K562 (cell line): ENCODE data around the gene COQ9. TPM values are rescaled to one million over a fixed set of nuclear protein-coding genes. Genes with fewer than 3 reads are reported as not detected.

Experiments
- BCOR ChIP-seq: fragments of 450-650 bp; IDR thresholded peaks from 2 replicates; pipeline ENCODE4 v1.6.1; 2016
- BRF1 ChIP-seq: IDR thresholded peaks from 3 replicates; pipeline ENCODE4 v1.6.1; 2011; ENCODE audit warnings: borderline replicate concordance, mild to moderate bottlenecking; ENCODE audit not compliant: insufficient read length; ENCODE audit errors: extremely low read depth
- DMBX1 ChIP-seq: fragments of 250-450 bp; sonication (Bioruptor Pico); IDR thresholded peaks from 2 replicates; pipeline ENCODE4 v1.8.0; 2022; ENCODE audit warnings: inconsistent platforms, mild to moderate bottlenecking, moderate library complexity, borderline replicate concordance
- ESRRB ChIP-seq: fragments of 250-450 bp; sonication (Bioruptor Pico); IDR thresholded peaks from 2 replicates; pipeline ENCODE4 v1.5.0; 2020; ENCODE audit warnings: mild to moderate bottlenecking, moderate library complexity, borderline replicate concordance
- GABPA ChIP-seq: fragments of 200-800 bp; sonication (Bioruptor generic); conservative IDR thresholded peaks from 2 replicates; pipeline ENCODE4 v1.6.1; 2016; ENCODE audit warnings: low read depth, missing genetic modification characterization, missing compliant biosample characterization
- HDAC2 ChIP-seq: fragments of 450-650 bp; IDR thresholded peaks from 2 replicates; pipeline ENCODE4 v1.6.1; 2016; ENCODE audit warnings: mild to moderate bottlenecking
- HDAC8 ChIP-seq: fragments of 450-650 bp; IDR thresholded peaks from 2 replicates; pipeline ENCODE4 v1.6.1; 2016; ENCODE audit warnings: mild to moderate bottlenecking, missing genetic modification characterization, moderate library complexity, missing compliant biosample characterization
- KDM1A ChIP-seq, 2 experiments: fragments of 450-650 bp; IDR thresholded peaks; 2 replicates each; pipeline ENCODE4 v1.6.1; 2016; ENCODE audit warnings: mild to moderate bottlenecking in 2 of 2
- MAZ ChIP-seq, 2 experiments: fragments of 450-650 bp in 1 of 2; sonication (generic) in 1 of 2; formaldehyde crosslinking; IDR thresholded peaks in 1 of 2; conservative IDR thresholded peaks in 1 of 2; 2 replicates each; pipeline versions ENCODE4 v1.4.0 to v1.5.0; 2020; ENCODE audit warnings: mild to moderate bottlenecking in 1 of 2, missing genetic modification reagents in 1 of 2
- NBN ChIP-seq: fragments of 450-650 bp; IDR thresholded peaks from 2 replicates; pipeline ENCODE4 v1.6.1; 2016; ENCODE audit warnings: low read depth, mild to moderate bottlenecking
- PTRF ChIP-seq: fragments of 450-650 bp; IDR thresholded peaks from 2 replicates; pipeline ENCODE4 v1.6.1; 2016; ENCODE audit warnings: mild to moderate bottlenecking, missing genetic modification characterization, missing compliant biosample characterization
- RFX7 ChIP-seq: fragments of 250-450 bp; sonication (Bioruptor Pico); IDR thresholded peaks from 2 replicates; pipeline ENCODE4 v1.5.1; 2021; ENCODE audit warnings: mild to moderate bottlenecking
- SP1 ChIP-seq: sonication (generic); formaldehyde crosslinking; IDR thresholded peaks from 2 replicates; pipeline ENCODE4 v1.8.1; 2022; ENCODE audit warnings: mild to moderate bottlenecking, missing genetic modification reagents
- TCFL5 ChIP-seq: fragments of 250-450 bp; sonication (Bioruptor Pico); conservative IDR thresholded peaks from 2 replicates; pipeline ENCODE4 v1.6.1; 2021; ENCODE audit warnings: mild to moderate bottlenecking, moderate library complexity, matching md5 sums
- ZEB2 ChIP-seq: fragments of 450-650 bp; IDR thresholded peaks from 2 replicates; pipeline ENCODE4 v1.6.1; 2016
- ZFP36 ChIP-seq: fragments of 150-350 bp; IDR thresholded peaks from 2 replicates; pipeline ENCODE4 v1.6.1; 2018; ENCODE audit warnings: low read length, low read depth; ENCODE audit not compliant: partially characterized antibody
- ZNF175 ChIP-seq: fragments of 200-800 bp; sonication (Bioruptor generic); IDR thresholded peaks from 2 replicates; pipeline ENCODE4 v1.6.1; 2016; ENCODE audit warnings: low read depth, mild to moderate bottlenecking, missing genetic modification characterization, missing compliant biosample characterization
- ZNF311 ChIP-seq: fragments of 250-450 bp; sonication (Bioruptor Pico); IDR thresholded peaks from 2 replicates; pipeline ENCODE4 v1.4.0; 2020; ENCODE audit warnings: mild to moderate bottlenecking, moderate library complexity
- ZNF436 ChIP-seq: fragments of 250-450, 450-650 bp; sonication (Bioruptor Pico); formaldehyde crosslinking; IDR thresholded peaks from 2 replicates; pipeline ENCODE4 v1.7.0; 2020; ENCODE audit warnings: mild to moderate bottlenecking
- polyA plus RNA-seq, 8 experiments: library from polyadenylated mRNA; depleted of rRNA in 4 of 8; stranded (reverse) in 5 of 8; unstranded in 3 of 8; fragments of >200 nt; fragmentation: Nextera tagmentation in 2 of 8; fragmentation: Illumina TruSeq in 1 of 8; extraction: Ambion mirVana in 2 of 8; extraction: Trizol in 1 of 8; gene quantifications; 2 replicates each; pipeline versions ENCODE4 v1.2.1 to v1.2.3, GENCODE V29; 2011 to 2014; ENCODE audit warnings: inconsistent platforms in 1 of 8, missing spikeins in 1 of 8
- total RNA-seq, 7 experiments: library from RNA; depleted of rRNA in 6 of 7; stranded (reverse); fragments of >200 nt in 6 of 7; fragmentation: Illumina TruSeq in 2 of 7; extraction: Trizol in 2 of 7; gene quantifications; 2 replicates each; pipeline versions ENCODE4 v1.2.1 to v1.2.3, GENCODE V29; 2011 to 2021; ENCODE audit warnings: low replicate concordance in 1 of 7
- TF ChIP-seq, protein P1 (sequence below): fragments of 250-450 bp; sonication (Bioruptor Pico); IDR thresholded peaks from 2 replicates; pipeline ENCODE4 v1.4.0; 2020; ENCODE audit warnings: mild to moderate bottlenecking, moderate library complexity
- TF ChIP-seq, protein P2 (sequence below): fragments of 450-650 bp; IDR thresholded peaks from 2 replicates; pipeline ENCODE4 v1.6.1; 2014; ENCODE audit warnings: low read depth, mild to moderate bottlenecking, moderate library complexity, borderline replicate concordance
- TF ChIP-seq, protein P3 (sequence below): fragments of 250-450 bp; sonication (Bioruptor Pico); IDR thresholded peaks from 2 replicates; pipeline ENCODE4 v1.4.0; 2020
- TF ChIP-seq, protein P4 (sequence below): fragments of 250-450 bp; sonication (Bioruptor Pico); IDR thresholded peaks from 2 replicates; pipeline ENCODE4 v1.9.0; 2021; ENCODE audit warnings: mild to moderate bottlenecking
- TF ChIP-seq, protein P5 (sequence below): fragments of 450-650 bp; IDR thresholded peaks from 2 replicates; pipeline ENCODE4 v1.6.1; 2016
- TF ChIP-seq, protein P6 (sequence below): sonication (generic); formaldehyde crosslinking; IDR thresholded peaks from 2 replicates; pipeline ENCODE4 v1.8.0; 2022; ENCODE audit warnings: missing genetic modification reagents, mild to moderate bottlenecking, borderline replicate concordance

Gene COQ9
- total and polyA plus RNA-seq, 9 of the 15 experiments (the other 6 are each of a cell fraction or from before 2014, with no cell fraction given), result 35.0 to 139 (median 71.4) TPM

DNA sequence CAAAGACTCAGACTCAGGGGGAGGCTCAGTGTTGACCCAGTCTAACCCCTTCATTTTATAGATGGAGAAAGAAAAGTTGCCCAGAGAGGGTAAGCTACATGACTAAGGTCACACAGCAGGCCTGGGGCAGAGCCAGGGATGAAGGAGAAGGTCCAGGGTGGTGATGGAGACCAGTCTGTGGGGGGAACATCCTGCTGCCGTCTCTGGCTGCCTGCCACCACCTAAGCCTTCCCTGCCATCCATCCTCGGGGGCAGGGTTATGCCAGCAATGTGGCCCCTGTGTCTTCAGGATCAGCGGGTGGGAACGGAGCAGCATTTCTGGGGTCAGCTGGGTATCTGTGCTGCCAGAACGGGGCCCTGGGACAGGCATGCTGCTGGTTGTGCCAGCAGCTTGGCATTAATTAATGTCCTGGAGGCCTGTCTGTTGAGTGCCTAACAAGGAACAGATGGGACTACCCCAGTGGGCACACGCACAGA is 33.5 kb downstream of the COQ9 start (continued):
- no peak for TF ChIP-seq DMBX1
- no peak for TF ChIP-seq RFX7
- TF ChIP-seq HDAC2, result peak; percentile 85
- TF ChIP-seq, protein P1, sequence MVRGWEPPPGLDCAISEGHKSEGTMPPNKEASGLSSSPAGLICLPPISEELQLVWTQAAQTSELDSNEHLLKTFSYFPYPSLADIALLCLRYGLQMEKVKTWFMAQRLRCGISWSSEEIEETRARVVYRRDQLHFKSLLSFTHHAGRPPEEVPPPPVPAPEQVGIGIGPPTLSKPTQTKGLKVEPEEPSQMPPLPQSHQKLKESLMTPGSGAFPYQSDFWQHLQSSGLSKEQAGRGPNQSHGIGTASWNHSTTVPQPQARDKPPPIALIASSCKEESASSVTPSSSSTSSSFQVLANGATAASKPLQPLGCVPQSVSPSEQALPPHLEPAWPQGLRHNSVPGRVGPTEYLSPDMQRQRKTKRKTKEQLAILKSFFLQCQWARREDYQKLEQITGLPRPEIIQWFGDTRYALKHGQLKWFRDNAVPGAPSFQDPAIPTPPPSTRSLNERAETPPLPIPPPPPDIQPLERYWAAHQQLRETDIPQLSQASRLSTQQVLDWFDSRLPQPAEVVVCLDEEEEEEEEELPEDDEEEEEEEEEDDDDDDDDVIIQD (CRISPR knock-in tag), result no peak
- TF ChIP-seq KDM1A (IDR thresholded peaks at IDR 0.05), result peak; percentile 85 to 88
- TF ChIP-seq, protein P2, sequence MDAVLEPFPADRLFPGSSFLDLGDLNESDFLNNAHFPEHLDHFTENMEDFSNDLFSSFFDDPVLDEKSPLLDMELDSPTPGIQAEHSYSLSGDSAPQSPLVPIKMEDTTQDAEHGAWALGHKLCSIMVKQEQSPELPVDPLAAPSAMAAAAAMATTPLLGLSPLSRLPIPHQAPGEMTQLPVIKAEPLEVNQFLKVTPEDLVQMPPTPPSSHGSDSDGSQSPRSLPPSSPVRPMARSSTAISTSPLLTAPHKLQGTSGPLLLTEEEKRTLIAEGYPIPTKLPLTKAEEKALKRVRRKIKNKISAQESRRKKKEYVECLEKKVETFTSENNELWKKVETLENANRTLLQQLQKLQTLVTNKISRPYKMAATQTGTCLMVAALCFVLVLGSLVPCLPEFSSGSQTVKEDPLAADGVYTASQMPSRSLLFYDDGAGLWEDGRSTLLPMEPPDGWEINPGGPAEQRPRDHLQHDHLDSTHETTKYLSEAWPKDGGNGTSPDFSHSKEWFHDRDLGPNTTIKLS, result no peak
- no peak for TF ChIP-seq ZNF175
- TF ChIP-seq SP1, result no peak
- TF ChIP-seq, protein P3, sequence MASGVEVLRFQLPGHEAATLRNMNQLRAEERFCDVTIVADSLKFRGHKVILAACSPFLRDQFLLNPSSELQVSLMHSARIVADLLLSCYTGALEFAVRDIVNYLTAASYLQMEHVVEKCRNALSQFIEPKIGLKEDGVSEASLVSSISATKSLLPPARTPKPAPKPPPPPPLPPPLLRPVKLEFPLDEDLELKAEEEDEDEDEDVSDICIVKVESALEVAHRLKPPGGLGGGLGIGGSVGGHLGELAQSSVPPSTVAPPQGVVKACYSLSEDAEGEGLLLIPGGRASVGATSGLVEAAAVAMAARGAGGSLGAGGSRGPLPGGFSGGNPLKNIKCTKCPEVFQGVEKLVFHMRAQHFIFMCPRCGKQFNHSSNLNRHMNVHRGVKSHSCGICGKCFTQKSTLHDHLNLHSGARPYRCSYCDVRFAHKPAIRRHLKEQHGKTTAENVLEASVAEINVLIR (CRISPR knock-in tag), result no peak
- no peak for TF ChIP-seq GABPA (tag)
- no peak for TF ChIP-seq MAZ (CRISPR knock-in tag; conservative IDR thresholded peaks at IDR 0.05 in 1 of 2, IDR thresholded peaks at IDR 0.05 in 1 of 2)
- TF ChIP-seq HDAC8, result no peak
- TF ChIP-seq BCOR, result peak; percentile 97
- TF ChIP-seq, protein P4, sequence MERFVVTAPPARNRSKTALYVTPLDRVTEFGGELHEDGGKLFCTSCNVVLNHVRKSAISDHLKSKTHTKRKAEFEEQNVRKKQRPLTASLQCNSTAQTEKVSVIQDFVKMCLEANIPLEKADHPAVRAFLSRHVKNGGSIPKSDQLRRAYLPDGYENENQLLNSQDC, result no peak
- TF ChIP-seq TCFL5, result no peak
- no peak for TF ChIP-seq ESRRB (CRISPR knock-in tag)
- no peak for TF ChIP-seq ZNF436 (CRISPR knock-in tag)
- no peak for TF ChIP-seq NBN
- TF ChIP-seq, protein P5, sequence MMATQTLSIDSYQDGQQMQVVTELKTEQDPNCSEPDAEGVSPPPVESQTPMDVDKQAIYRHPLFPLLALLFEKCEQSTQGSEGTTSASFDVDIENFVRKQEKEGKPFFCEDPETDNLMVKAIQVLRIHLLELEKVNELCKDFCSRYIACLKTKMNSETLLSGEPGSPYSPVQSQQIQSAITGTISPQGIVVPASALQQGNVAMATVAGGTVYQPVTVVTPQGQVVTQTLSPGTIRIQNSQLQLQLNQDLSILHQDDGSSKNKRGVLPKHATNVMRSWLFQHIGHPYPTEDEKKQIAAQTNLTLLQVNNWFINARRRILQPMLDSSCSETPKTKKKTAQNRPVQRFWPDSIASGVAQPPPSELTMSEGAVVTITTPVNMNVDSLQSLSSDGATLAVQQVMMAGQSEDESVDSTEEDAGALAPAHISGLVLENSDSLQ, result no peak
- no peak for TF ChIP-seq PTRF
- TF ChIP-seq, protein P6, sequence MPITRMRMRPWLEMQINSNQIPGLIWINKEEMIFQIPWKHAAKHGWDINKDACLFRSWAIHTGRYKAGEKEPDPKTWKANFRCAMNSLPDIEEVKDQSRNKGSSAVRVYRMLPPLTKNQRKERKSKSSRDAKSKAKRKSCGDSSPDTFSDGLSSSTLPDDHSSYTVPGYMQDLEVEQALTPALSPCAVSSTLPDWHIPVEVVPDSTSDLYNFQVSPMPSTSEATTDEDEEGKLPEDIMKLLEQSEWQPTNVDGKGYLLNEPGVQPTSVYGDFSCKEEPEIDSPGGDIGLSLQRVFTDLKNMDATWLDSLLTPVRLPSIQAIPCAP (CRISPR knock-in tag), result no peak
- TF ChIP-seq ZFP36, result peak; percentile 91
- no peak for TF ChIP-seq ZEB2
- TF ChIP-seq BRF1, result no peak
- TF ChIP-seq ZNF311 (CRISPR knock-in tag), result no peak
